Measurements from ENCODE around the gene CFAP210. TPM values are rescaled to one million over a fixed set of nuclear protein-coding genes. Genes with fewer than 3 reads are reported as not detected.
"Not testable (repeated sequence)": the region's sequence is repeated elsewhere in the genome, so short reads cannot be mapped to it uniquely, and the experiment has no call there.

Gene CFAP210
- total RNA-seq, 3 donors from 2014 or later: 0.66 to 3.4 TPM; not detected in 1

DNA sequence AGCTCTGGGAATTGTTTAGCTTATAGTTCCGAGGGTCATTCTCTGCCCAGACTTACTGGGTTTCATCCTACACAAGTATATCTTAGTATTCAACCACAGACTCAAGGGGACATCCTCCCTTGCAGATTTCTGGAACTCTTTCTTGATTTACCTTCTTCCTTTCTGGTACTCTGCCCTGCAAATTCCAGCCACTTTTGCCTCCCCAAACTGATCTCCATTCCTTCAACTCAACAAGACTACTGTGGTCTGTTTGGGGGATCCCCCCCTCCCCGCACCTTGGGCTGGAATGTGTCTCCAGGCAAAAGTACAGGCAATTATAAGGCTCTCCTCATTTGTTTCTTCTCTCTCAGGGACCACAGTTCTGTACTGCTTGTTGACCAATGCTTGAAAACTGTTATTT is 13.4 kb upstream of the CFAP210 start:
- no peak overlapping the region for H3K27ac ChIP-seq

DNA sequence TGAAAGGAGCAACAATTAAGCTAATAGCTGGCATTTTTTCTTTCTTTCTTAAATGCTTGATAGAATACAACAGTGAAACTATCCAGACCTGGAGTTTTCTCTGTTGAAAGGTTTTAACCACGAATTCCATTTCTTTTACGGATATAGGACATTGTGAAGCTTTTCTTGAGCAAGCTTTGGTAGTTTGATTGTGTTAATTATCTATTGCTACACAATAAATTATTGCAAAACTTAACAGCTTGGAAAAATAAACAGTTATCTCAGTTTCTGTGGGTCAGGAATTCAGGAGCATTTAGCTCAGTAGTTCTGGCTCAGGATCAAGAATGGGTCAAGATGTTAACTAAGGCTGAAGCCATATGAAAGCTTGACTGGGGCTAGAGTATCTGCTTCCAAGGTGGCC is 11.7 kb upstream of the CFAP210 start:
- no peak overlapping the region for H3K4me3 ChIP-seq
- no peak for DNase-seq (ENCODE audit: low spot score in 2 of 2)
- no peaks in the 10 kb centered on the region for H3K27me3 ChIP-seq
- no peaks in the 10 kb centered on the region for H3K9me3 ChIP-seq
- H3K36me3 ChIP-seq: no peaks in the 10 kb centered on the region
- intact Hi-C loops (cut with DNase I; ENCODE audit: low total_unique reads): no loop called here
- no peaks in the 10 kb centered on the region for H3K4me1 ChIP-seq
- peak overlapping the region; percentile 4 for H3K27ac ChIP-seq
- TF ChIP-seq POLR2A (IDR thresholded peaks at IDR 0.05) (no peak), POLR2AphosphoS5 (IDR thresholded peaks at IDR 0.05) (no peak)
- TF ChIP-seq, protein P1, sequence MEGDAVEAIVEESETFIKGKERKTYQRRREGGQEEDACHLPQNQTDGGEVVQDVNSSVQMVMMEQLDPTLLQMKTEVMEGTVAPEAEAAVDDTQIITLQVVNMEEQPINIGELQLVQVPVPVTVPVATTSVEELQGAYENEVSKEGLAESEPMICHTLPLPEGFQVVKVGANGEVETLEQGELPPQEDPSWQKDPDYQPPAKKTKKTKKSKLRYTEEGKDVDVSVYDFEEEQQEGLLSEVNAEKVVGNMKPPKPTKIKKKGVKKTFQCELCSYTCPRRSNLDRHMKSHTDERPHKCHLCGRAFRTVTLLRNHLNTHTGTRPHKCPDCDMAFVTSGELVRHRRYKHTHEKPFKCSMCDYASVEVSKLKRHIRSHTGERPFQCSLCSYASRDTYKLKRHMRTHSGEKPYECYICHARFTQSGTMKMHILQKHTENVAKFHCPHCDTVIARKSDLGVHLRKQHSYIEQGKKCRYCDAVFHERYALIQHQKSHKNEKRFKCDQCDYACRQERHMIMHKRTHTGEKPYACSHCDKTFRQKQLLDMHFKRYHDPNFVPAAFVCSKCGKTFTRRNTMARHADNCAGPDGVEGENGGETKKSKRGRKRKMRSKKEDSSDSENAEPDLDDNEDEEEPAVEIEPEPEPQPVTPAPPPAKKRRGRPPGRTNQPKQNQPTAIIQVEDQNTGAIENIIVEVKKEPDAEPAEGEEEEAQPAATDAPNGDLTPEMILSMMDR (IDR thresholded peaks at IDR 0.05): no peak

More for the DNA sequence above, 13.4 kb upstream of the CFAP210 start:
- Histone ChIP-seq H3K36me3 (no peaks in the 10 kb centered on the region), H3K4me1 (no peaks in the 10 kb centered on the region), H3K9me3 (no peaks in the 10 kb centered on the region), H3K27me3 (no peaks in the 10 kb centered on the region), H3K4me3 (no peak overlapping the region)
- no peak for TF ChIP-seq POLR2A (IDR thresholded peaks at IDR 0.05)
- TF ChIP-seq, protein P1 (IDR thresholded peaks at IDR 0.05): no peak
- no peak for TF ChIP-seq POLR2AphosphoS5 (IDR thresholded peaks at IDR 0.05)
- no peak for DNase-seq (ENCODE audit: low spot score in 2 of 2)
- intact Hi-C loops (cut with DNase I; ENCODE audit: low total_unique reads): no loop called here

DNA sequence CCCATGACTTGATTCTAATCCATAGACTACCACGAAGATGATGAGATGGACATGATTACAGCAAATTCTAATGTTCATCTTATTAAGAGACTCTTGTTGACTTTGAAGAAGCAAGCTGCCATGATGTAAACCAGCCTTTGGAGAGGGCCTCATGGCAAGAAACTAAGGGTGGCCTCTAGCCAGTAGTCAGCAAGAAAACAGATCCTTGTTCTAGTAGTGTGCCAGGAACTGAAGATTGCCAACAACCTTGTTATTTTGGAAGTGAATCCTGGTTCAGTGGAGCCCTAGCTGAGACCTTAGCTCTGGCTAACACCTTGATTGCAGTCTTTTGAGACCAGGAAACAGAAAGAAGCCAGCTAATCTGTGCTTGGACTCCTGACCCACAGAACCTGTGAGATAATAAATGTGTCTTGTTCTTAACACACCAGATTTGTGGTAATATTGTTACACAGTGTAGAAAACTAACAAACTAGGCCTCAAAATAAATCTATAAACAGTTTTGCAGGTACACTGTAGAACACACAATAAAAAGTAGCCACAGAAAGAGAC is 10.0 kb upstream of the CFAP210 start:
- Histone ChIP-seq H3K27ac (peak overlapping the region; percentile 8 to 48), H3K4me1 (no peaks in the 10 kb centered on the region), H3K27me3 (no peaks in the 10 kb centered on the region), H3K9me3 (no peaks in the 10 kb centered on the region), H3K36me3 (no peaks in the 10 kb centered on the region), H3K4me3 (no peak overlapping the region)
- DNase-seq (ENCODE audit: low spot score in 2 of 2): no peak
- TF ChIP-seq POLR2A (IDR thresholded peaks at IDR 0.05) (no peak), POLR2AphosphoS5 (IDR thresholded peaks at IDR 0.05) (no peak)
- TF ChIP-seq, protein P1 (IDR thresholded peaks at IDR 0.05): no peak
- intact Hi-C loops (cut with DNase I; ENCODE audit: low total_unique reads): no loop called here

DNA sequence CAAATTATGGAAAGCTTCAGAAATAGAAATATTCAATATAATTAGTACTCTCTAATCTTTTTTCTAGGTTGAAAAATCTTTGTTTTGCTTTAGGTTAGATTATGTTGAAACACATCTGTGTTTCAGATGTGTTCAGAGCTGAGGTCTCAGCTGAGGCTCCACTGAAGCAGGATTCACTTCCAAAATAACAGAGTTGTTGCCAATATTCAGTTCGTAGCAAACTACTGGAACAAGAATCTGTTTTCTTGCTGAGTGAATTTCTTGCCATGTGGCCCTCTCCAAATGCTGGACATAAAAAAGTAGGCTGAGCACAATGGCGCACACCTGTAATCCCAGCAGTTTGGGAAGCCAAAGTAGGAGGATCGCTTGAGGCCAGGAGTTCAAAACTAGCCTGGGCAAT is 8.8 kb upstream of the CFAP210 start:
- TF ChIP-seq POLR2A (IDR thresholded peaks at IDR 0.05) (no peak), POLR2AphosphoS5 (IDR thresholded peaks at IDR 0.05) (no peak)
- TF ChIP-seq, protein P1 (IDR thresholded peaks at IDR 0.05): no peak
- intact Hi-C loops (cut with DNase I; ENCODE audit: low total_unique reads): no loop called here

DNA sequence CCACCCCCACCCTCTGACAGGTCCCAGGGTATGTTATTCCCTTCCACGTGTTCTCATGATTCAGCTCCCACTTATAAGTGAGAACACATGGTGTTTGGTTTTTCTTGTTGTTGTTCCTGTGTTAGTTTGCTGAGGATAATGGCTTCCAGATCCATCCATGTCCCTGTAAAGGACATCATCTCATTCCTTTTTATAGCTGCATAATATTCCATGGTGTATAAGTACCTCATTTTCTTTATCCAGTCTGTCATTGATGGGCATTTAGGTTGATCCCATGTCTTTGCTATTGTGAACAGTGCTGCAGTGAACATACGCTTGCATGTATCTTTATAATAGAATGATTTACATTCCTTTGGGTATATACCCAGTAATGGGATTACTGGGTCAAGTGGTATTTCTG is 5.0 kb upstream of the CFAP210 start:
- H3K4me1 ChIP-seq; H3K27ac ChIP-seq; intact Hi-C loops (cut with DNase I; ENCODE audit: low total_unique reads); H3K36me3 ChIP-seq; H3K4me3 ChIP-seq; H3K27me3 ChIP-seq; DNase-seq (ENCODE audit: low spot score in 2 of 2); H3K9me3 ChIP-seq: not testable (repeated sequence)

More for the DNA sequence above, 8.8 kb upstream of the CFAP210 start:
- H3K27me3 ChIP-seq: no peaks in the 10 kb centered on the region
- no peak overlapping the region for H3K4me3 ChIP-seq
- no peak for DNase-seq (ENCODE audit: low spot score in 2 of 2)
- H3K4me1 ChIP-seq: no peaks in the 10 kb centered on the region
- H3K9me3 ChIP-seq: no peaks in the 10 kb centered on the region
- H3K36me3 ChIP-seq: no peaks in the 10 kb centered on the region
- peak overlapping the region in 1 of 2 donors; percentile 12 for H3K27ac ChIP-seq

DNA sequence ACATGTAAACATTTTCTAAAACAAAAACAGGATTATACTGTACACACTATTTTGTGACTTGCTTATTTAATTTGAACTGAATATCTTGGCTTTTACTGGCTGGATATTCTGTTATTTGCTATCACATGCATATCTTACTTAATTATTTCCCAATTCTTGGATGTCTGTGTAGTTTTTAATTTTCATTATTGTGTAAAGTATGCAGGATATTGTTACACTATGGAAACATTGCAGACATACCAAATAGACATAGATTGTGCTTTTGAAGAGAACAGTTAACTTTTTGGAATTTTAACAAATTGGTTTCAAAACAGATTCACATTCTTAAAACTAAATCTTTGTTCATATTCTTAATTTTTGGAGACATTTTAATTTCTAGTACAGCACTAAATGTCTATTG is 2.2 kb upstream of the CFAP210 start:
- no peak for TF ChIP-seq POLR2A (IDR thresholded peaks at IDR 0.05)
- TF ChIP-seq POLR2AphosphoS5 (IDR thresholded peaks at IDR 0.05): no peak
- TF ChIP-seq, protein P1 (IDR thresholded peaks at IDR 0.05): no peak
- DNase-seq (ENCODE audit: low spot score in 2 of 2): no peak
- intact Hi-C loops (cut with DNase I; ENCODE audit: low total_unique reads): no loop called here
- Histone ChIP-seq H3K27me3 (no peaks in the 10 kb centered on the region), H3K36me3 (no peaks in the 10 kb centered on the region), H3K4me1 (peaks cover 0 to 7% of the 10 kb centered on the region in 2 donors), H3K27ac (no peak overlapping the region), H3K4me3 (no peak overlapping the region), H3K9me3 (no peaks in the 10 kb centered on the region)

Data from breast epithelium (tissue), 4 donors.